ENCODE results near the gene NCCRP1. TPM values are rescaled to one million over a fixed set of nuclear protein-coding genes. Genes with fewer than 3 reads are reported as not detected.

The NCCRP1 gene
- total and polyA plus RNA-seq, 4 donors, result not detected

DNA sequence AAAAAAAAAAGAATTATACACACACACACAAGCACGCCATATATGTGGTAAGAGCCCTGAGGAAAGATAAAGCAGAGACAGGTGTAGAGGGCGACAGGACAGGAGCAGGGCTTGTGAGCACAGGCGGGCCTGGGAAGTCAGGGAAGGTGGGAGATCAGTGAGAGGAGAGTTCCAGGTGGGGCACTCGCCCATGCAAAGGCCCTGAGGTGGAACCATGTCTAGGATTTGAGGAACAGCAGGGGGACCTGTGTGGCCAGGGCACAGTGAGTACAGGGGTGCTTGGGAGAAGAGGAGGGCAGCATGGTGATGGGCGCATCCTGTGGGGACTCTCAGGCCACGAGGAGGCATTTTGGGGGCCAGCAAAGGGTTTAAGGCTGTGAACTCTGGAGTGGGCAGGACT, 32.5 kb upstream of the NCCRP1 start:
- no peak for DNase-seq (ENCODE audit: low spot score)
- H3K27me3 ChIP-seq (ENCODE audit: control insufficient read depth in 4 of 4, insufficient read depth in 4 of 4, low read length in 3 of 4), result no peaks in the 10 kb centered on the region
- WGBS, result 95% methylated on average over 6 of the region's 6 CpGs
- H3K9me3 ChIP-seq (ENCODE audit: control insufficient read depth in 4 of 4, low read length in 3 of 4), result no peaks in the 10 kb centered on the region
- peaks cover 6 to 33% (median 23%) of the 10 kb centered on the region in 4 donors for H3K4me1 ChIP-seq (ENCODE audit: control insufficient read depth in 4 of 4, insufficient read depth in 4 of 4, low read length in 3 of 4)
- H3K36me3 ChIP-seq (ENCODE audit: control insufficient read depth in 4 of 4, insufficient read depth in 3 of 4, low read depth in 1 of 4, low read length in 3 of 4), result peaks cover 0 to 1% (median 0%) of the 10 kb centered on the region in 4 donors
- TF ChIP-seq HNF4A (conservative IDR thresholded peaks at IDR 0.05) (no peak), FOXA2 (IDR thresholded peaks at IDR 0.05) (no peak), SP1 (IDR thresholded peaks at IDR 0.05) (no peak), CTCF (IDR thresholded peaks at IDR 0.05; ENCODE audit: low read depth, low read length, missing input control) (no peak), FOXA1 (IDR thresholded peaks at IDR 0.05) (no peak), YY1 (IDR thresholded peaks at IDR 0.05) (no peak), HNF4G (IDR thresholded peaks at IDR 0.05) (no peak), RAD21 (IDR thresholded peaks at IDR 0.05) (no peak), TAF1 (conservative IDR thresholded peaks at IDR 0.05) (no peak), RXRA (IDR thresholded peaks at IDR 0.05) (no peak), GABPA (IDR thresholded peaks at IDR 0.05 in 1 of 2, conservative IDR thresholded peaks at IDR 0.05 in 1 of 2) (no peak)
- TF ChIP-seq, protein P1, sequence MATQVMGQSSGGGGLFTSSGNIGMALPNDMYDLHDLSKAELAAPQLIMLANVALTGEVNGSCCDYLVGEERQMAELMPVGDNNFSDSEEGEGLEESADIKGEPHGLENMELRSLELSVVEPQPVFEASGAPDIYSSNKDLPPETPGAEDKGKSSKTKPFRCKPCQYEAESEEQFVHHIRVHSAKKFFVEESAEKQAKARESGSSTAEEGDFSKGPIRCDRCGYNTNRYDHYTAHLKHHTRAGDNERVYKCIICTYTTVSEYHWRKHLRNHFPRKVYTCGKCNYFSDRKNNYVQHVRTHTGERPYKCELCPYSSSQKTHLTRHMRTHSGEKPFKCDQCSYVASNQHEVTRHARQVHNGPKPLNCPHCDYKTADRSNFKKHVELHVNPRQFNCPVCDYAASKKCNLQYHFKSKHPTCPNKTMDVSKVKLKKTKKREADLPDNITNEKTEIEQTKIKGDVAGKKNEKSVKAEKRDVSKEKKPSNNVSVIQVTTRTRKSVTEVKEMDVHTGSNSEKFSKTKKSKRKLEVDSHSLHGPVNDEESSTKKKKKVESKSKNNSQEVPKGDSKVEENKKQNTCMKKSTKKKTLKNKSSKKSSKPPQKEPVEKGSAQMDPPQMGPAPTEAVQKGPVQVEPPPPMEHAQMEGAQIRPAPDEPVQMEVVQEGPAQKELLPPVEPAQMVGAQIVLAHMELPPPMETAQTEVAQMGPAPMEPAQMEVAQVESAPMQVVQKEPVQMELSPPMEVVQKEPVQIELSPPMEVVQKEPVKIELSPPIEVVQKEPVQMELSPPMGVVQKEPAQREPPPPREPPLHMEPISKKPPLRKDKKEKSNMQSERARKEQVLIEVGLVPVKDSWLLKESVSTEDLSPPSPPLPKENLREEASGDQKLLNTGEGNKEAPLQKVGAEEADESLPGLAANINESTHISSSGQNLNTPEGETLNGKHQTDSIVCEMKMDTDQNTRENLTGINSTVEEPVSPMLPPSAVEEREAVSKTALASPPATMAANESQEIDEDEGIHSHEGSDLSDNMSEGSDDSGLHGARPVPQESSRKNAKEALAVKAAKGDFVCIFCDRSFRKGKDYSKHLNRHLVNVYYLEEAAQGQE (IDR thresholded peaks at IDR 0.05), result no peak
- TF ChIP-seq, protein P2, sequence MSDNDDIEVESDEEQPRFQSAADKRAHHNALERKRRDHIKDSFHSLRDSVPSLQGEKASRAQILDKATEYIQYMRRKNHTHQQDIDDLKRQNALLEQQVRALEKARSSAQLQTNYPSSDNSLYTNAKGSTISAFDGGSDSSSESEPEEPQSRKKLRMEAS (IDR thresholded peaks at IDR 0.05), result no peak
- TF ChIP-seq, protein P3, sequence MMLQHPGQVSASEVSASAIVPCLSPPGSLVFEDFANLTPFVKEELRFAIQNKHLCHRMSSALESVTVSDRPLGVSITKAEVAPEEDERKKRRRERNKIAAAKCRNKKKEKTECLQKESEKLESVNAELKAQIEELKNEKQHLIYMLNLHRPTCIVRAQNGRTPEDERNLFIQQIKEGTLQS (IDR thresholded peaks at IDR 0.05), result no peak
- TF ChIP-seq, protein P4, sequence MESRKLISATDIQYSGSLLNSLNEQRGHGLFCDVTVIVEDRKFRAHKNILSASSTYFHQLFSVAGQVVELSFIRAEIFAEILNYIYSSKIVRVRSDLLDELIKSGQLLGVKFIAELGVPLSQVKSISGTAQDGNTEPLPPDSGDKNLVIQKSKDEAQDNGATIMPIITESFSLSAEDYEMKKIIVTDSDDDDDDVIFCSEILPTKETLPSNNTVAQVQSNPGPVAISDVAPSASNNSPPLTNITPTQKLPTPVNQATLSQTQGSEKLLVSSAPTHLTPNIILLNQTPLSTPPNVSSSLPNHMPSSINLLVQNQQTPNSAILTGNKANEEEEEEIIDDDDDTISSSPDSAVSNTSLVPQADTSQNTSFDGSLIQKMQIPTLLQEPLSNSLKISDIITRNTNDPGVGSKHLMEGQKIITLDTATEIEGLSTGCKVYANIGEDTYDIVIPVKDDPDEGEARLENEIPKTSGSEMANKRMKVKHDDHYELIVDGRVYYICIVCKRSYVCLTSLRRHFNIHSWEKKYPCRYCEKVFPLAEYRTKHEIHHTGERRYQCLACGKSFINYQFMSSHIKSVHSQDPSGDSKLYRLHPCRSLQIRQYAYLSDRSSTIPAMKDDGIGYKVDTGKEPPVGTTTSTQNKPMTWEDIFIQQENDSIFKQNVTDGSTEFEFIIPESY (IDR thresholded peaks at IDR 0.05), result no peak
- H3K4me3 ChIP-seq (ENCODE audit: low read depth in 1 of 3, low read length in 3 of 3), result no peak overlapping the region
- H3K9ac ChIP-seq (ENCODE audit: low read depth in 1 of 2, low read length in 2 of 2), result no peak overlapping the region
- H3K27ac ChIP-seq (ENCODE audit: low read depth in 1 of 2, low read length in 2 of 2), result no peak overlapping the region

DNA sequence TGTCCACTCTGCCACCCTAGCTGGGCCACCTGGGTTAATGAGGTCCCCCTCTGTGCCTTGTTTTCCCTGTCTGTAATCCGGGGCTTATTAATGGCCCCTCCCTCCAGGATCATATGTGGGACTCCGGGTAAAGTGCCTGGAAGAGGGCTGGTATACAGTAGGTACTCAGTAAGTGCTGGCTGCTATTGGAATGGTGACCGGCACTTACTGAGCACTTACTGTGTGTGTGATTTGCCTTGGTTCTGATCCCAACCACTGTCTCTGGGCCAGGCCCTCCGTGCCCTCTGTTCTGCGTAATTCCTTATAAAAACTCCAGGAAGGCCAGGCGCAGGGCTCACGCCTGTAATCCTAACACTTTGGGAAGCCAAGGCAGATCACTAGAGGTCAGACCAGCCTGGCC, 30.9 kb upstream of the NCCRP1 start:
- no peak overlapping the region for H3K27ac ChIP-seq (ENCODE audit: low read depth in 1 of 2, low read length in 2 of 2)
- 93% methylated on average over 7 of the region's 7 CpGs for WGBS
- TF ChIP-seq SP1 (IDR thresholded peaks at IDR 0.05), result no peak
- TF ChIP-seq, protein P1 (IDR thresholded peaks at IDR 0.05), result no peak
- TF ChIP-seq HNF4G (IDR thresholded peaks at IDR 0.05), result no peak
- no peak for TF ChIP-seq FOXA1 (IDR thresholded peaks at IDR 0.05)
- TF ChIP-seq, protein P2 (IDR thresholded peaks at IDR 0.05), result no peak
- no peak for TF ChIP-seq NR2F2 (IDR thresholded peaks at IDR 0.05)
- no peak for TF ChIP-seq FOXA2 (IDR thresholded peaks at IDR 0.05)
- TF ChIP-seq GABPA (IDR thresholded peaks at IDR 0.05 in 1 of 2, conservative IDR thresholded peaks at IDR 0.05 in 1 of 2), result no peak
- TF ChIP-seq TAF1 (conservative IDR thresholded peaks at IDR 0.05), result no peak
- no peak for TF ChIP-seq RXRA (IDR thresholded peaks at IDR 0.05)
- TF ChIP-seq CTCF (IDR thresholded peaks at IDR 0.05; ENCODE audit: low read depth, low read length, missing input control), result no peak
- TF ChIP-seq RAD21 (IDR thresholded peaks at IDR 0.05), result no peak
- TF ChIP-seq EGR1 (IDR thresholded peaks at IDR 0.05; ENCODE audit: low read depth in 2 of 2), result no peak

More for the DNA sequence above, 30.9 kb upstream of the NCCRP1 start:
- DNase-seq (ENCODE audit: low spot score), result no peak
- Histone ChIP-seq H3K36me3 (ENCODE audit: control insufficient read depth in 4 of 4, insufficient read depth in 3 of 4, low read depth in 1 of 4, low read length in 3 of 4) (peaks cover 0 to 13% (median 3%) of the 10 kb centered on the region in 4 donors), H3K9me3 (ENCODE audit: control insufficient read depth in 4 of 4, low read length in 3 of 4) (no peaks in the 10 kb centered on the region), H3K4me3 (ENCODE audit: low read depth in 1 of 3, low read length in 3 of 3) (no peak overlapping the region), H3K27me3 (ENCODE audit: control insufficient read depth in 4 of 4, insufficient read depth in 4 of 4, low read length in 3 of 4) (no peaks in the 10 kb centered on the region), H3K4me1 (ENCODE audit: control insufficient read depth in 4 of 4, insufficient read depth in 4 of 4, low read length in 3 of 4) (peaks cover 6 to 24% (median 15%) of the 10 kb centered on the region in 4 donors), H3K9ac (ENCODE audit: low read depth in 1 of 2, low read length in 2 of 2) (no peak overlapping the region)

All from liver (tissue), 9 donors.